Uterus (tissue), 4 donors: ENCODE data around the gene PCBP1. TPM values are rescaled to one million over a fixed set of nuclear protein-coding genes. Genes with fewer than 3 reads are reported as not detected.
A peak's percentile ranks its signal among the peaks of the same experiment; 100 is the strongest.

Experiments used
- DNase-seq, 2 donors: peaks; one replicate each; pipeline ENCODE4 v3.0.0-alpha.2; 2019 to 2020
- H3K27ac ChIP-seq, 2 donors: fragments of 200-600 bp; sonication (generic); 1 replicate in 1 of 2; 2 replicates in 1 of 2; pipeline ENCODE4 v1.5.1; 2016 to 2018
- H3K27me3 ChIP-seq, 2 donors: fragments of 200-600 bp; sonication (generic); one replicate each; pipeline ENCODE4 v1.5.1; 2018 to 2019; ENCODE audit warnings: control low read depth in 1 of 2
- H3K36me3 ChIP-seq, 2 donors: fragments of 200-600 bp; sonication (generic); one replicate each; pipeline ENCODE4 v1.5.1; 2019; ENCODE audit warnings: control low read depth in 1 of 2
- H3K4me1 ChIP-seq, 2 donors: fragments of 200-600 bp; sonication (generic); one replicate each; pipeline ENCODE4 v1.5.1; 2018 to 2019; ENCODE audit warnings: control low read depth in 1 of 2
- H3K4me3 ChIP-seq, 2 donors: fragments of 200-600 bp; sonication (generic); 1 replicate in 1 of 2; 2 replicates in 1 of 2; pipeline ENCODE4 v1.5.1; 2018 to 2019; ENCODE audit warnings: mild to moderate bottlenecking in 1 of 2
- H3K9me3 ChIP-seq, 2 donors: fragments of 200-600 bp; sonication (generic); one replicate each; pipeline ENCODE4 v1.5.1; 2019; ENCODE audit warnings: control low read depth in 1 of 2
- POLR2A ChIP-seq, 2 donors: fragments of 450-650 bp; IDR thresholded peaks; one replicate each; pipeline ENCODE4 v1.6.1; 2016; ENCODE audit warnings: antibody characterized with exemption in 2 of 2, mild to moderate bottlenecking in 1 of 2, moderate library complexity in 1 of 2
- intact Hi-C: fragments of 100-400 bp; cut with DNase I; formaldehyde crosslinking; loops from one replicate; pipeline ENCODE4 v1.15.1; 2023; ENCODE audit warnings: low total_unique reads
- total RNA-seq, 4 donors: library from RNA; depleted of rRNA in 3 of 4; stranded (reverse); fragments of >200 nt in 3 of 4; gene quantifications; one replicate each; pipeline versions ENCODE4 v1.1.0 to v1.2.4, GENCODE V29; 2014 to 2023
- TF ChIP-seq, protein P1 (sequence below), 4 experiments: fragments of 200-600 bp in 2 of 4; fragments of 450-650 bp in 2 of 4; sonication (generic) in 2 of 4; IDR thresholded peaks; one replicate each; pipeline ENCODE4 v1.5.1; 2016 to 2019; ENCODE audit warnings: antibody characterized with exemption in 4 of 4, mild to moderate bottlenecking in 2 of 4, moderate library complexity in 1 of 4
- donor health status: DM: yes; HTN: yes; CAD: no.

The PCBP1 gene
- total RNA-seq, 4 donors from 2014 or later, result 55.5 to 294 (median 101) TPM

DNA sequence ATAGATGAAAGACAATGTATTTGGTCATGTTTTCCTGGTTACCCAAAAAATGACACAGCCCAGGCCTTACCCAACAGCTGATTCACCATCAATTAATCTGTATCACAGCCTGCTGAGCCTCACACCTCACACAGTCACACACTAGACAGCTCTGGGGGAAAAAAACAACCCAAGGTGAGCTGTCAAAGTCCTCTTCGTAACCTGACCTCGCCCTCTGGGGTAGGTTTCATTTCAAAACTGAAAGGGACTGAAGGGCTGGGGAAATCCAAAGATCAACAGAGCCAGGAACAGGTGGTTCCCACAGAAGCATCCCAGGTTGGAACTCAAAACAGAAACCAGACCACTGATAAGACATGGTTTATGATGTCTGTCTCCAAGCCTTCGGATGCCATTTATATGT is 18.2 kb upstream of the PCBP1 start:
- DNase-seq, result no peak
- Histone ChIP-seq H3K4me1 (peaks cover 0 to 4% of the 10 kb centered on the region in 2 donors), H3K9me3 (no peaks in the 10 kb centered on the region), H3K27ac (peak overlapping the region; percentile 72 to 84), H3K36me3 (no peaks in the 10 kb centered on the region), H3K27me3 (no peaks in the 10 kb centered on the region), H3K4me3 (no peak overlapping the region)
- intact Hi-C loops, result loop anchor here (10.0 kb wide), 1 partner anchor 154 kb away; the partner anchor contains the start of gene MXD1
- TF ChIP-seq, protein P1, sequence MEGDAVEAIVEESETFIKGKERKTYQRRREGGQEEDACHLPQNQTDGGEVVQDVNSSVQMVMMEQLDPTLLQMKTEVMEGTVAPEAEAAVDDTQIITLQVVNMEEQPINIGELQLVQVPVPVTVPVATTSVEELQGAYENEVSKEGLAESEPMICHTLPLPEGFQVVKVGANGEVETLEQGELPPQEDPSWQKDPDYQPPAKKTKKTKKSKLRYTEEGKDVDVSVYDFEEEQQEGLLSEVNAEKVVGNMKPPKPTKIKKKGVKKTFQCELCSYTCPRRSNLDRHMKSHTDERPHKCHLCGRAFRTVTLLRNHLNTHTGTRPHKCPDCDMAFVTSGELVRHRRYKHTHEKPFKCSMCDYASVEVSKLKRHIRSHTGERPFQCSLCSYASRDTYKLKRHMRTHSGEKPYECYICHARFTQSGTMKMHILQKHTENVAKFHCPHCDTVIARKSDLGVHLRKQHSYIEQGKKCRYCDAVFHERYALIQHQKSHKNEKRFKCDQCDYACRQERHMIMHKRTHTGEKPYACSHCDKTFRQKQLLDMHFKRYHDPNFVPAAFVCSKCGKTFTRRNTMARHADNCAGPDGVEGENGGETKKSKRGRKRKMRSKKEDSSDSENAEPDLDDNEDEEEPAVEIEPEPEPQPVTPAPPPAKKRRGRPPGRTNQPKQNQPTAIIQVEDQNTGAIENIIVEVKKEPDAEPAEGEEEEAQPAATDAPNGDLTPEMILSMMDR (IDR thresholded peaks at IDR 0.05), result no peak
- no peak for TF ChIP-seq POLR2A (IDR thresholded peaks at IDR 0.05)

DNA sequence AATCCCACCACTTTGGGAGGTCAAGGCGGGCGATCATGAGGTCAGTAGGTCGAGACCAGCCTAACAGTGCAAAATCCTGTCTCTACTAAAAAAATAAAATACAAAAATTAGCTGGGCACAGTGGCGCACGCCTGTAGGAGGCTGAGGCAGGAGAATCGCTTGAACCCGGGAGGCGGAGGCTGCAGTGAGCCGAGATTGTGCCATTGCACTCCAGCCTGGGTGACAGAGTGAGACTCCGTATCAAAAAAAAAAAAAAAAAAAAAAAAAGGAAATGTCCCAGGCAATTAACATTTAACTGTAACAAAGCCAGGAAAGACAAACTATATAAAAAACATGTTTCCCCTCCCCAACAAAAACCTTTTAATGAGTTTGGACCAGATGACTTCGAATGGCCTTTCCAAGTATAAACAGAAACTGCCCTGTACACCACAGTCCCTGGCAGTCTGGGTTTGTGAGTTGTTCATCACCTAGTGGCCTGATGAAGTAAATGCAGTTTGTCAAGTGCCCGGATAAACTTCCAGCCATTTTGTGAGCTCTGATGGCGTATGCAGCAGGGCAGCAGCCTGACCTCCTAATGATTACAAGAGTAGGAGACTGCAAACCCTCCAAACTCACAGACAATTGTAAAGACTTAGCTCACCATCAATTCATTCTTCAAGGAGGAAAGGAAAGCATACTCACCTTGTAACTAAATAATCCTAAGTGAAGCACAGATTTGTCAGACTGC is 16.6 kb upstream of the PCBP1 start:
- H3K27ac ChIP-seq, result peak overlapping the region; percentile 72 to 84
- H3K9me3 ChIP-seq, result no peaks in the 10 kb centered on the region
- DNase-seq, result peak; percentile 55 to 77
- H3K36me3 ChIP-seq, result no peaks in the 10 kb centered on the region
- TF ChIP-seq, protein P1 (IDR thresholded peaks at IDR 0.05), result peak; percentile 74 to 87 (median 85)
- no peak for TF ChIP-seq POLR2A (IDR thresholded peaks at IDR 0.05)
- peaks cover 0 to 4% of the 10 kb centered on the region in 2 donors for H3K4me1 ChIP-seq
- intact Hi-C loops, result no loop called here
- no peak overlapping the region for H3K4me3 ChIP-seq
- no peaks in the 10 kb centered on the region for H3K27me3 ChIP-seq

DNA sequence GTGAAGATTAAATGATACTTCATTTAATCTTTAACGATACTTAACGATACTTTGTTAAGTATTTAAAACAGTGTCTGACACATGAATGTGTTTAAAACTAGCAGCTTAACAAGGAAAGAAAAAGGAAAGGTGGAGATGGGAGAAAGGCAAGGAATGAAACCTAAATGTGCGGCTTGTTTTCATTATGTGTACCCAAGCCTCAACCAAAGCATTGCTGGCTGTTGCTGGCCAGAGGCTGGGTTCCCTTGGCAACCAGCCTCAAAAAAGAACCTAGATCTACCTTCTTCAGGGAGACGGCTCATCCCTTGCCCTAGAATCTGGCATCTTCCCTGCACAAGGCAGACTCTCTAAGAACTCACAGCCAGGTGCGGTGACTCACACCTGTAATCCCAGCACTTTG is 13.8 kb upstream of the PCBP1 start:
- H3K27ac ChIP-seq, result peak overlapping the region in 1 of 2 donors; percentile 1
- no peaks in the 10 kb centered on the region for H3K9me3 ChIP-seq
- H3K36me3 ChIP-seq, result no peaks in the 10 kb centered on the region
- no peak for TF ChIP-seq POLR2A (IDR thresholded peaks at IDR 0.05)
- TF ChIP-seq, protein P1 (IDR thresholded peaks at IDR 0.05), result no peak
- intact Hi-C loops, result no loop called here
- H3K4me1 ChIP-seq, result peaks cover 0 to 4% of the 10 kb centered on the region in 2 donors
- no peaks in the 10 kb centered on the region for H3K27me3 ChIP-seq
- H3K4me3 ChIP-seq, result no peak overlapping the region
- no peak for DNase-seq

DNA sequence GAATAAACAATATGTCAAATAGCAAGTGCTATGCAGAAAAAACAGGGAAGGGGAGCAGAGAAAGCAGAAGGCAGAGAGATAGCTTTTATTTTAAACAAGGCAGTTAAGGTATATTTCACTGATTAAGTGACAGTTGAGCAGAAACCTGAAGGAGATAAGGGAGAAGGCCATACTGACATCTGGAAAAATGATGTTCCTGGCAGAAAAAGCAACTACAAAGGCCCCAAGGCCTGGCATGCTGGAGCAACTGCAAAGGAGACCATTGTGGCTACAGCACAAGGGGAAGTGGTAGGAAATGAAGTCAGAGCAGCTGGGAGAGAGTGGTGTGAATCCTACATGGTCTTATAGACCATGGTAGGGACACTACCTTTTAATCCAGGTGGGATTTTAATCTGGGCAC is 8.9 kb upstream of the PCBP1 start:
- Histone ChIP-seq H3K36me3 (no peaks in the 10 kb centered on the region), H3K9me3 (no peaks in the 10 kb centered on the region), H3K27ac (no peak overlapping the region), H3K4me1 (no peaks in the 10 kb centered on the region), H3K4me3 (no peak overlapping the region), H3K27me3 (no peaks in the 10 kb centered on the region)
- DNase-seq, result no peak
- TF ChIP-seq, protein P1 (IDR thresholded peaks at IDR 0.05), result no peak
- TF ChIP-seq POLR2A (IDR thresholded peaks at IDR 0.05), result no peak
- intact Hi-C loops, result no loop called here

DNA sequence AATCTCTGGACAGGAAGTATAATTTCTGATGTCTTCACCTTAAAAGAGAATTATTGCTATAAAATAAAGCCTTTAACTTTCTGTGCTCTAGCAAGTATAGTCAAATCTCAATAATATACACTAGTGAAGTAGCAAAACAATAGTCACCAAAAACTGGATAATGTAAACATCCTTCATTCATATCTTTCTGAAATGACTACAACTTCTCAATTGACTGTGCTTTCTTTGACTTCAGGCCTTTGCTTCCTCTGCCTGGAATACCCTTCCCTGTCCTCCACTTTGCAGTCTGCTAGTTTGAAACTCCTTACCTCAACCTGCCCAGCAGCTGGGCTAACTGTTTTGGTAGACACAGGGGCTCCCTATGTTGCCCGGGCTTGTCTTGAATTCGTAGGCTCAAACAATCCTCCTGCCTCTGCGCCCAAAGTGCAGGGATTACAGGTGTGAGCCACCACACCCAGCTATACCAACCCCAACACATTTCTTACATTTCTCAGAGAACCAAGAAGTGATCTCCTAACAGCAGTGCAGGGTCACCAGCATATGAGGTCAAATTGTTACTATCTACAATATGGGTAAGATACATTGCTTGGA is 6.6 kb upstream of the PCBP1 start:
- H3K27me3 ChIP-seq, result no peaks in the 10 kb centered on the region
- DNase-seq, result no peak
- H3K4me3 ChIP-seq, result no peak overlapping the region
- H3K27ac ChIP-seq, result no peak overlapping the region
- no peak for TF ChIP-seq POLR2A (IDR thresholded peaks at IDR 0.05)
- no peaks in the 10 kb centered on the region for H3K9me3 ChIP-seq
- no peaks in the 10 kb centered on the region for H3K4me1 ChIP-seq
- H3K36me3 ChIP-seq, result no peaks in the 10 kb centered on the region
- intact Hi-C loops, result no loop called here
